GM18526 (cell line): ENCODE data around the gene NSUN4.

Experiments used
- POLR2A ChIP-seq: IDR thresholded peaks from 3 replicates; pipeline ENCODE4 v1.6.1; 2011; ENCODE audit not compliant: insufficient read length; ENCODE audit errors: extremely low read depth

NSUN4 gene

DNA sequence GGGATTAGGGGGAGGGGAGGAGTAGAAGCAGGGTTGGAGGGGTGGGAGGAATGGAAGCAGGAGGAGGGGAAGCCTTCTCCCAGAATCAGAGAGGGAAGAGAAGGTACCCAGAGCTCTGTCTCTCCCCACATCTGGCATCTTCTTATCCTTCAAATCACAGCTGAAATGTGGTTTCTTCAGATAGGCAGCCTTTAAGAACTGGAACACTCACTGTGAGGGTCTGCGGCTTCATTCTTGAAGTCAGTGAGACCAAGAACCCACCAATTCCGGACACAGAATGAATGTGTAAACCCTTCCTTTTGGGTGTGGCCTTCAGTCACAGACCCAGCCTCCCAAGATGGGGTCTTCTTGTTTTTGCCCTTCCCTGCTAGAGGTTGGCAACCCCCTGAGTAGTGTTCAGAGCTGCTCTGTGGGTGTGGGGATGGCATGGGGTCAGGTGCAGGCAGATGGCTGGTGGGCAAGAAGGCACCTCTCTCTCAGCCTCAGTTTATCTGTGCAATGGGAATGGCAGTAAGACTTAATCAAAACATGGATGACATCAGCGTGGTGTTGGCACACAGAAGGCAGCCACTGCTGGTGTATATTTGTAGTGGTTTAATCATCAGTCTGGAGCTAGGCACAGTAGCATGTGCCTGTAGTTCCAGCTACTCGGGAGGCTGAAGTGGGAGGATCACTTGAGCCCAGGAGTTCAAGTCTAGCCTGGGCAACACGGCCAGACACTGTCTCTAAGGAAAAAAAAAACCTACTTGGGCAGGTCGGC lies 60.7 kb downstream of the NSUN4 start:
- no peak for TF ChIP-seq POLR2A

DNA sequence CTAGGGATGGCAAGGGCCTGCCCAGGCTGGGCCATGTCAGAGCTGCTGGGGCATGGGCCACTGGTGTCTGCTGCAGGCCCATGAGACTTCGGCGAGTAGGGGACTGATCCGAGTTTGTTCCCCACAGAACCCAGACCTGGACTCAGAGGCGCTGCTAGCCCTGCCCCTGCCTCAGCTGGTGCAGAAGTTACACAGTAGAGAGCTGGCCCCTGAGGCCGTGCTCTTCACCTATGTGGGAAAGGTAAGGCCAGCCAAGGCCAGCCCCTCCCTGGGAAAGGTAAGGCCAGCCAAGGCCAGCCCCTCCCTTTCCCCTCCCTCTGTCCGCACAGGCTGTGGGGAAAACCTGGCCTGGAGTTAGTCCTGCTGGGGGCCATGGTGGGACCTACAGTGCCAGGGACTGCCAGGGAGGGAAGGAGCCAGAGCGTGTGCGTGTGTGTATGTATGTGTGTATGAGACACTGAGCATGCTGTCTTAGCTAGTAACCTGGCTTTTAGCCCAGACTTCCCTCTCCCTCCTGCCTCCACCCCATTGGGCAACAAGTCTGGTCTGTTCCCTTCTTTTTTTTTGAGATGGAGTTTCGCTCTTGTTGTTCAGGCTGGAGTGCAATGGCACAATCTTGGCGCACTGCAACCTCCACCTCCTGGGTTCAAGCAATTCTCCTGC lies 61.5 kb downstream of the NSUN4 start:
- TF ChIP-seq POLR2A = no peak

DNA sequence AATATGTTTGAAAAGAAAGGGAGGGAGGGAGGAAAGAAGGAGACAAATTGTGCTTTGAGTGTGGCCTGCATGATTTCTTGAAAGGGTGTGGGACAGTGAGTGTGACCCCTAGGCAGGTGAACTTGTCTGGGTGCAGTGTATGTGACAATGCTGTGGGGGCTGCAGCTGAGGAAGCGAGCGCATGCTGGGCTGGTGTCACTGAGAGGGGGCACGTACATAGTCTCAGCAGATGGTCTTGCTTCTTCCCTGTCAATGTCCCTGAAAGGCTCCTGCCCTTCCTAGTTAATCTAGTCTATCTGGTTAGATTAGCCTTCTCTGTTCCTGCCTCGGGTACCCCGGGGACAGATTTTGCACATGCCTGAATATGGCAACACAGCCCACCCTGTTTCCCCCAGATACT lies 63.3 kb downstream of the NSUN4 start:
- no peak for TF ChIP-seq POLR2A

- TF ChIP-seq POLR2A = no peak
Observed at GRCh38 chr1:46404482-46405196, 64.0 kb downstream of the NSUN4 start.

DNA sequence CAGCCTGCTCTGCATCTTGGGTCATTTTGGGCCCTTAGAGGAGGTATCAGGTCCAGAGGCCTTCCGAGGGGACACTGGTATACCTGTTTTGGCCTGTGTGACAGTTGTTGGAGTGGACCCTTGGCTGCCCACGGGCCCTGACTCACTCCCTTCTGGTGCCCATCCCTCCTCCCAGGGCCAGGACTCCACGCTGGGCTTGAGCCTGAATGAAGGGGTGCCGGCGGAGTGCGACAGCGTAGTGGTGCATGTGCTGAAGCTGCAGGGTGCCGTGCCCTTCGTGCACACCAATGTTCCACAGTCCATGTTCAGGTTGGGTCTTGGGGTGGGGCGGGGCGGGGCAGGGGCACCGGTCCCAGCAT lies 64.6 kb downstream of the NSUN4 start:
- TF ChIP-seq POLR2A = no peak

GRCh38 chr1:46405724-46406123 lies 65.1 kb downstream of the NSUN4 start:
- TF ChIP-seq POLR2A = no peak

DNA sequence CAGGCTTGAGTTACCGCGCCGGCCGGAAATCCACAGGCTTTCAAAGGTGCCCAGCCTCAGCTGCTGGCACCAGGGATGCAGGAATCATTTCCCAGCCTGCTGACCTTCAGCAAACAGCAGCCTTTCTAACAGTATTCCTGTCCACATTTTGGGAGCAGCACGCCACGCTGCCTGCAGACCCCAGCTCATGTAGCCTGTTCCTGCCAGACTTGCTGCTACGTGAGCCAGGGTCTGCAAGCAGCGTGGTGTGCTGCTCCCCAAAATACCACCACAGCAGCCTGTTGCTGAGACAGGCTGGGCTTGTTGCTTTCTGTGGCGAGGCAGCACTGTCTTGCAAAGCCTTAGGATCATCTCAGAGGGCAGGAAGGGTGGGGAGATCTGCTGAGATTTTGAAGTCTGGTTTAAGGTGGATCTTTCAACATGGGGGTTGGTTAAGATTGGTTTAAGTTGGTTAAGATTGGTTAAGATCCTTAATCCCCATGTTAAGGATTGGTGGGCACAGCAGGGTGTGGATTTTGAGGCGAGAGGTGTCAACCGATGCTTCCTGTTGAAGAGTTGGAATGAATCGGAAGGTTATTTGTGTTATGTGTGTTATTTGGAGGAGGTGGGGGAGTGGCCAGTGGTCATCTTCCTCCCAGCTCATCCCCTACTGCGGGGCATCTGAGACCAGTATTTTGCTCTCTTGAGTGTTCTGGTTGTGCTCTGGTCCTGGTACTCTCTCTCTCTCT lies 66.4 kb downstream of the NSUN4 start:
- TF ChIP-seq POLR2A = no peak

GRCh38 chr1:46407636-46408035 lies 67.0 kb downstream of the NSUN4 start:
- TF ChIP-seq POLR2A = no peak

DNA sequence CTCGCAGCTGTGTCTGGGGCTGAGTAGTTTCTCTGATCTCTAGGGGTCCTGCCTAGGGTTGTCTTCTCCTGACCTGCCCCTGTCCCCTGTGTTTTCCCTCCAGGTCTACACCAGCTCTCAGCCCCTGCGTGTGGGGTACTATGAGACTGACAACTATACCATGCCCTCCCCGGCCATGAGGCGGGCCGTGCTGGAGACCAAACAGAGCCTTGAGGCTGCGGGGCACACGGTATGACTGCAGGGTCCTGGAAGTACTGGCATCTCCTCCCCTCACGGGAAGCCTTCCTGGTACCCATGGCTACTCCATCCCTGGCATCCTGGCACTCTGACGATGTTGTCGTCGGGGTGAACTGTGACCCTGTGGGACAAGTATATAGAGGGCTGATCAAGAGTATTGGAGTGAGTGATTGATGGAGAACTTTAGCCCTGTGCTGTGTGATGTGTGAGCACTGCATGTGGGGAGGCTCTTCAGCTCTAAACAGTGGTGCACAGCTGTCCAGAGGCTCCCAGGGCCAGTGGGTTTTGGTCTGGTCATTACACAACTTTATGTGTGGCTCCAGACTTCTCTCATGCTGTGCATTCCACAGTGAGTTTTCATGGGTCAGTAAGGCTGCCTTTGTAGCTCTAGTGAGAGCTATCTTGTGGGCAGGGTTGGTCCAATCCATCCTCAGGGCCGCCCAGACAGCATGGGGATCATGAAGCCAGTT lies 67.9 kb downstream of the NSUN4 start:
- TF ChIP-seq POLR2A = no peak

DNA sequence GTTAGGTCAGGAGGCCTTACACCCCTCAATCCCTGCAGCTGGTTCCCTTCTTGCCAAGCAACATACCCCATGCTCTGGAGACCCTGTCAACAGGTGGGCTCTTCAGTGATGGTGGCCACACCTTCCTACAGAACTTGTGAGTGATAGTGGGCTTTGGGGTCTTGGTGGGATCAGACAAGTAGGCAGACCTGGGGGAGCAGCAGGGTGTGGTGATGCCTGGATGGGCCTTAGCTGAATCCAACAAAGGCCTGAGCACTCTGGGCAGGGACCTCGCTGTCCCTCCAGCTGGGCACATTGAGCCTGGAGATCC lies 68.4 kb downstream of the NSUN4 start:
- no peak for TF ChIP-seq POLR2A

DNA sequence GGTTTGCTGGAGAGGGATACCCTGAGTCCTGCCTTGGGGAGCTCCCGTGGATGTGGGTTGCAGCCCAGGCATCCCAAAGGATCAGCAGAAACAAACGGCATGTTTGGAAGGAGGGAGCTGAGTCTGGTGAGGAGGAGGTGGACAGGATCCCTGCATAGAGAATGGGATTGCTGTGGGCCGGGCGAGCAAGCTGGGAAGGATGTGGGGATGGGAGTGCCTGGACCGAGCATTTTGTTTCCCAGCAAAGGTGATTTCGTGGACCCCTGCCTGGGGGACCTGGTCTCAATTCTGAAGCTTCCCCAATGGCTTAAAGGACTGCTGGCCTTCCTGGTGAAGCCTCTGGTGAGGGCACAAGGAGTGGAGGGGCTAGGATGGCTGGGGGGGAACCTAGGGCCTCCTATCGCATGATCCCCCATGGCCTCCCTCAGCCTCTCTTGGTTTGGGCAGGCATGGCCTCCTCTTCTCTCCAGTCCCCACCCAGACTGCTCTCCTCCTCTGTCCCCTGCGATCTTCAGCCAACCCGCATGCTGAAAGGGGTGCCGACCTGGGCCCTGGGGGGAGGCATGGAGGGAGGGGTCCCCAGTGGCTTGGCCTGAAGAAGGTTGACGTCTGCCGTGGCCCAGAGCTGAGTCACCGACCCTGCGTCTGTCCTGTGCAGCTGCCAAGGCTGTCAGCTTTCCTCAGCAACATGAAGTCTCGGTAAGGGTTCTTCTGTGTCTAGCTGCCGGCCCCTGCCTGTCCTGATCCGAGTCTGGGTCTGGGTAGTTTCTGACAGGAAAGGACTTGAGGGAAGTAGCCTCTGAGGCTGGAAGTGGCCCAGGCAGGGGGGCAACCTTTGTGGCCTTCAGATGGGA lies 69.8 kb downstream of the NSUN4 start:
- no peak for TF ChIP-seq POLR2A

GRCh38 chr1:46411010-46411405 lies 70.4 kb downstream of the NSUN4 start:
- no peak for TF ChIP-seq POLR2A
